H1 (cell line): ENCODE measurements around the gene FRMD5. TPM values are rescaled to one million over a fixed set of nuclear protein-coding genes. Genes with fewer than 3 reads are reported as not detected.

Experiments
- CTCF ChIA-PET: fragments of 300-600 bp; sonication (Branson Sonifier 250); formaldehyde crosslinking; loops from one replicate; lab custom pipeline; 2021; ENCODE audit not compliant: partially characterized antibody; lab: Charles Lee
- POLR2A ChIA-PET: fragments of 300-600 bp; sonication (Branson Sonifier 250); formaldehyde crosslinking; loops from one replicate; lab custom pipeline; 2021; ENCODE audit warnings: inconsistent platforms; ENCODE audit not compliant: partially characterized antibody; lab: Charles Lee
- DNase-seq, 2 experiments: peaks; one replicate each; pipeline versions ENCODE4 v3.0.0 to v3.0.0-alpha.2; 2010 to 2022; ENCODE audit warnings: low spot score in 2 of 2, low read depth in 1 of 2, mixed read lengths in 1 of 2
- FAIRE-seq: peaks from 2 replicates; lab custom pipeline; 2011; peaks lifted over from hg19 to GRCh38; lab: Jason Lieb, UNC
- H2AFZ ChIP-seq: 2 replicates; pipeline ENCODE4 v1.8.1; 2012; ENCODE audit warnings: low read length, inconsistent platforms
- H2AK5ac ChIP-seq: 2 replicates; pipeline ENCODE4 v1.6.1; 2013; ENCODE audit warnings: low read depth, low read length
- H2BK120ac ChIP-seq: replicated peaks from 2 replicates; pipeline ENCODE3; 2013; ENCODE audit warnings: low read depth, low read length, inconsistent platforms
- H2BK12ac ChIP-seq: 2 replicates; pipeline ENCODE4 v1.6.1; 2013; ENCODE audit warnings: low read depth, low read length
- H2BK15ac ChIP-seq: 2 replicates; pipeline ENCODE4 v1.6.1; 2013; ENCODE audit warnings: low read length
- H2BK20ac ChIP-seq: 2 replicates; pipeline ENCODE4 v1.6.1; 2013; ENCODE audit warnings: low read length
- H2BK5ac ChIP-seq: 2 replicates; pipeline ENCODE4 v1.6.1; 2013; ENCODE audit warnings: low read depth, low read length
- H3K14ac ChIP-seq: 2 replicates; pipeline ENCODE4 v1.6.1; 2013; ENCODE audit warnings: inconsistent platforms; ENCODE audit not compliant: insufficient read length
- H3K18ac ChIP-seq: 2 replicates; pipeline ENCODE4 v1.6.1; 2013; ENCODE audit warnings: low read length; ENCODE audit errors: extremely low read depth
- H3K23ac ChIP-seq: 2 replicates; pipeline ENCODE4 v1.6.1; 2013; ENCODE audit warnings: inconsistent platforms; ENCODE audit not compliant: insufficient read length
- H3K23me2 ChIP-seq: 2 replicates; pipeline ENCODE4 v1.6.1; 2013; ENCODE audit warnings: low read depth, low read length
- H3K27ac ChIP-seq: 2 replicates; pipeline ENCODE4 v1.6.1; 2011; ENCODE audit warnings: low read depth, low read length, inconsistent platforms
- H3K27me3 ChIP-seq, 4 experiments: replicated peaks in 1 of 4; 1 replicate in 1 of 4; 2 replicates in 3 of 4; pipeline versions ENCODE4 v1.6.1 to v1.8.1; 2011 to 2013; ENCODE audit warnings: low read length in 3 of 4, mild to moderate bottlenecking in 3 of 4, inconsistent platforms in 2 of 4, mixed read lengths in 2 of 4, moderate library complexity in 1 of 4; ENCODE audit not compliant: control insufficient read depth in 3 of 4, insufficient read depth in 3 of 4; ENCODE audit errors: extremely low read depth in 1 of 4
- H3K36me3 ChIP-seq, 4 experiments: 2 replicates each; pipeline versions ENCODE4 v1.6.1 to v1.8.1; 2011 to 2013; ENCODE audit warnings: mild to moderate bottlenecking in 4 of 4, low read length in 3 of 4, moderate library complexity in 2 of 4, control low read depth in 1 of 4, inconsistent platforms in 1 of 4; ENCODE audit not compliant: insufficient read depth in 4 of 4, control insufficient read depth in 2 of 4
- H3K4ac ChIP-seq: replicated peaks from 2 replicates; pipeline ENCODE3; 2013; ENCODE audit warnings: low read length, low read depth, mixed read lengths, inconsistent platforms; ENCODE audit not compliant: insufficient read length
- H3K4me1 ChIP-seq, 4 experiments: replicated peaks in 1 of 4; 1 replicate in 1 of 4; 2 replicates in 3 of 4; pipeline versions ENCODE4 v1.6.1 to v1.8.1; 2011 to 2013; ENCODE audit warnings: low read length in 3 of 4, inconsistent platforms in 2 of 4, mixed read lengths in 1 of 4; ENCODE audit not compliant: insufficient read depth in 4 of 4, control insufficient read depth in 3 of 4
- H3K4me2 ChIP-seq, 2 experiments: 2 replicates each; pipeline versions ENCODE4 v1.6.1 to v1.8.1; 2011 to 2013; ENCODE audit warnings: low read depth in 2 of 2, low read length in 2 of 2, control low read depth in 1 of 2, inconsistent platforms in 1 of 2, mild to moderate bottlenecking in 1 of 2; ENCODE audit not compliant: insufficient read depth in 1 of 2
- H3K4me3 ChIP-seq, 4 experiments: fragments of 200-600, 300-600 bp in 1 of 4; sonication (generic), shearing (Covaris generic), sonication (Bioruptor Twin) in 1 of 4; 2 replicates each; pipeline versions ENCODE4 v1.5.1 to v1.8.1; 2011 to 2016; ENCODE audit warnings: low read length in 4 of 4, low read depth in 3 of 4, control low read depth in 2 of 4, inconsistent platforms in 2 of 4, mild to moderate bottlenecking in 2 of 4, mixed read lengths in 1 of 4, moderate library complexity in 1 of 4; ENCODE audit not compliant: insufficient read depth in 2 of 4; ENCODE audit errors: extremely low read depth in 1 of 4
- H3K56ac ChIP-seq: replicated peaks from 2 replicates; pipeline ENCODE3; 2013; ENCODE audit warnings: low read depth, mild to moderate bottlenecking, mixed read lengths, low read length, inconsistent platforms; ENCODE audit not compliant: insufficient read length
- H3K79me1 ChIP-seq: 2 replicates; pipeline ENCODE4 v1.6.1; 2013; ENCODE audit warnings: low read depth, low read length, control low read depth
- H3K79me2 ChIP-seq, 2 experiments: 2 replicates each; pipeline versions ENCODE4 v1.6.1 to v1.8.1; 2012 to 2013; ENCODE audit warnings: low read length in 2 of 2, mild to moderate bottlenecking in 2 of 2, inconsistent platforms in 1 of 2; ENCODE audit not compliant: insufficient read depth in 2 of 2, control insufficient read depth in 1 of 2
- H3K9ac ChIP-seq, 4 experiments: replicated peaks in 1 of 4; 1 replicate in 1 of 4; 2 replicates in 3 of 4; pipeline versions ENCODE4 v1.6.1 to v1.8.1; 2011 to 2013; ENCODE audit warnings: low read depth in 3 of 4, low read length in 3 of 4, control low read depth in 2 of 4, mild to moderate bottlenecking in 2 of 4, moderate library complexity in 2 of 4, inconsistent platforms in 1 of 4; ENCODE audit errors: extremely low read depth in 1 of 4
- H3K9me3 ChIP-seq, 2 experiments: 2 replicates each; pipeline versions ENCODE4 v1.6.1 to v1.8.1; 2012 to 2013; ENCODE audit warnings: mild to moderate bottlenecking in 2 of 2, moderate library complexity in 2 of 2, control low read depth in 1 of 2, inconsistent platforms in 1 of 2, low read depth in 1 of 2, low read length in 1 of 2, mixed read lengths in 1 of 2; ENCODE audit not compliant: insufficient read depth in 2 of 2
- H4K20me1 ChIP-seq, 2 experiments: replicated peaks in 1 of 2; 2 replicates each; pipeline versions ENCODE3 to v1.8.1; 2011 to 2013; ENCODE audit warnings: inconsistent platforms in 2 of 2, low read length in 2 of 2, mild to moderate bottlenecking in 1 of 2; ENCODE audit not compliant: insufficient read depth in 2 of 2, control insufficient read depth in 1 of 2
- H4K5ac ChIP-seq: 2 replicates; pipeline ENCODE4 v1.6.1; 2013; ENCODE audit warnings: low read length, low read depth, mixed read lengths, inconsistent platforms; ENCODE audit not compliant: insufficient read length
- H4K8ac ChIP-seq: 2 replicates; pipeline ENCODE4 v1.8.0; 2013; ENCODE audit warnings: mild to moderate bottlenecking, moderate library complexity, low read length, inconsistent platforms; ENCODE audit not compliant: insufficient read depth; ENCODE audit errors: extremely low read depth
- H4K91ac ChIP-seq: replicated peaks from 2 replicates; pipeline ENCODE3; 2013; ENCODE audit warnings: low read length, mixed read lengths, inconsistent platforms; ENCODE audit not compliant: insufficient read length
- BRCA1 ChIP-seq: IDR thresholded peaks from 2 replicates; pipeline ENCODE4 v1.6.1; 2012; ENCODE audit warnings: low read depth, low read length, improper control_type of control experiment
- CHD1 ChIP-seq: IDR thresholded peaks from 2 replicates; pipeline ENCODE4 v1.6.1; 2012; ENCODE audit warnings: low read depth, low read length, improper control_type of control experiment
- E2F6 ChIP-seq: IDR thresholded peaks from 2 replicates; pipeline ENCODE4 v1.6.1; 2012; ENCODE audit warnings: inconsistent platforms
- EGR1 ChIP-seq: IDR thresholded peaks from 2 replicates; pipeline ENCODE4 v1.6.1; 2011; ENCODE audit warnings: low read depth, low read length, borderline replicate concordance
- FOSL1 ChIP-seq: IDR thresholded peaks from 2 replicates; pipeline ENCODE4 v1.6.1; 2011; ENCODE audit warnings: mild to moderate bottlenecking, low read depth, low read length, moderate library complexity; ENCODE audit not compliant: insufficient read depth
- HDAC6 ChIP-seq: IDR thresholded peaks from one replicate; pipeline ENCODE4 v1.7.1; 2012; ENCODE audit warnings: low read depth, mild to moderate bottlenecking, inconsistent platforms, low read length, moderate library complexity
- KDM1A ChIP-seq: fragments of 200-600, 300-600 bp; sonication (generic); IDR thresholded peaks from 2 replicates; pipeline ENCODE4 v1.7.1; 2016; ENCODE audit warnings: mild to moderate bottlenecking, low read length, borderline replicate concordance
- MAFK ChIP-seq: IDR thresholded peaks from 2 replicates; pipeline ENCODE4 v1.6.1; 2012; ENCODE audit warnings: low read depth, mild to moderate bottlenecking, improper control_type of control experiment, low read length
- MAX ChIP-seq: IDR thresholded peaks from 2 replicates; pipeline ENCODE4 v1.6.1; 2012; ENCODE audit warnings: inconsistent platforms
- RAD21 ChIP-seq, 2 experiments: IDR thresholded peaks in 1 of 2; conservative IDR thresholded peaks in 1 of 2; 2 replicates each; pipeline ENCODE4 v1.6.1; 2011; ENCODE audit warnings: low read depth in 2 of 2, low read length in 2 of 2, improper control_type of control experiment in 1 of 2, inconsistent platforms in 1 of 2, mild to moderate bottlenecking in 1 of 2, moderate library complexity in 1 of 2
- RNF2 ChIP-seq: fragments of 200-900, 300-1000 bp; sonication (generic); IDR thresholded peaks from 2 replicates; pipeline ENCODE4 v1.7.1; 2016; ENCODE audit warnings: borderline replicate concordance, low read depth, mild to moderate bottlenecking, antibody characterized with exemption, low read length; ENCODE audit not compliant: poor library complexity, severe bottlenecking; ENCODE audit errors: missing control alignments
- SIX5 ChIP-seq: IDR thresholded peaks from 2 replicates; pipeline ENCODE4 v1.6.1; 2011; ENCODE audit warnings: mild to moderate bottlenecking, low read depth, low read length
- TAF1 ChIP-seq: IDR thresholded peaks from 2 replicates; pipeline ENCODE4 v1.6.1; 2011; ENCODE audit warnings: mild to moderate bottlenecking, low read depth, low read length
- WGBS, 2 experiments: shearing (Covaris generic) in 1 of 2; methylation state at CpG; one replicate each; pipeline versions ENCODE4 v1.1.6 to v1.1.7; 2013 to 2015; ENCODE audit warnings: low lambda C conversion rate in 2 of 2, mixed read lengths in 2 of 2, inconsistent platforms in 1 of 2, low coverage in 1 of 2, missing lambda C conversion rate in 1 of 2; ENCODE audit not compliant: insufficient replicate concordance in 2 of 2, insufficient coverage in 1 of 2, insufficient read length in 1 of 2; ENCODE audit errors: extremely low coverage in 1 of 2, missing lambda C conversion rate in 1 of 2; 5-methylcytosine and 5-hydroxymethylcytosine counted together
- polyA plus RNA-seq, 7 experiments: library from polyadenylated mRNA; depleted of rRNA in 3 of 7; stranded (reverse) in 5 of 7; unstranded in 2 of 7; fragments of >200 nt in 5 of 7; fragments of 200-250 nt in 2 of 7; gene quantifications; 1 replicate in 5 of 7; 2 replicates in 1 of 7; 4 replicates in 1 of 7; pipeline versions ENCODE4 v1.2.1 to v1.2.3, GENCODE V29; 2011 to 2013; ENCODE audit warnings: missing spikeins in 2 of 7, mixed read lengths in 2 of 7
- total RNA-seq: library from RNA; stranded (reverse); fragmentation: NEBNext Ultra II Directional; extraction: Animal tissue kit (Norgen Biotek cat#: 25700); gene quantifications from 2 replicates; pipeline ENCODE4 v1.2.1, GENCODE V29; 2021

FRMD5 gene
- total and polyA plus RNA-seq, 2 of the 8 experiments (the other 6 are each of a cell fraction or from before 2014, with no cell fraction given), result 10.1 to 12.6 TPM

GRCh38 chr15:43881944-43882343 lies 313.1 kb downstream of the FRMD5 start:
- CTCF ChIA-PET, result interaction anchor here (0.6 to 5.4 kb wide), 34 partner anchors 9 to 872 kb away, joined by 3 to 54 read pairs (median 4); no protein-coding TSS in a partner anchor
- peak; percentile 80 for FAIRE-seq
- TF ChIP-seq FOSL1 (no peak), KDM1A (no peak), MAFK (no peak), E2F6 (no peak), MAX (no peak), HDAC6 (no peak), CHD1 (no peak), EGR1 (no peak), RNF2 (no peak), BRCA1 (no peak), SIX5 (no peak), TAF1 (no peak), RAD21 (IDR thresholded peaks at IDR 0.05 in 1 of 2, conservative IDR thresholded peaks at IDR 0.05 in 1 of 2; ENCODE audit: low read depth in 2 of 2, low read length in 2 of 2) (peak; percentile 55 to 62)

More at GRCh38 chr15:43881944-43882343, 313.1 kb downstream of the FRMD5 start:
- no peaks in the 10 kb centered on the region for H3K27me3 ChIP-seq
- H2AK5ac ChIP-seq, result no peak overlapping the region
- H4K91ac ChIP-seq, result no peak overlapping the region
- no peak overlapping the region for H3K4me3 ChIP-seq
- WGBS, 2 experiments, result 65% methylated on average over 7 of the region's 7 CpGs; no CpG with 5 or more reads in 1 of the 2 experiments
- no peak overlapping the region for H4K5ac ChIP-seq
- no peak overlapping the region for H2AFZ ChIP-seq
- no peak overlapping the region for H3K14ac ChIP-seq
- no peak overlapping the region for H3K4ac ChIP-seq
- no peak overlapping the region for H3K27ac ChIP-seq
- H3K23ac ChIP-seq, result no peak overlapping the region
- H3K9me3 ChIP-seq, result no peaks in the 10 kb centered on the region
- H2BK20ac ChIP-seq, result no peak overlapping the region
- H2BK120ac ChIP-seq, result no peak overlapping the region
- H3K36me3 ChIP-seq, result peaks cover 0 to 3% (median 0%) of the 10 kb centered on the region in 4 experiments; a peak in 4 of 8 replicates
- H3K56ac ChIP-seq, result no peak overlapping the region
- POLR2A ChIA-PET, result no interaction called here
- no peak overlapping the region for H4K8ac ChIP-seq
- H3K4me1 ChIP-seq, result peaks cover 0 to 13% (median 5%) of the 10 kb centered on the region in 4 experiments; a peak in 3 of 7 replicates
- no peak overlapping the region for H2BK12ac ChIP-seq
- H4K20me1 ChIP-seq, result no peaks in the 10 kb centered on the region
- H3K79me1 ChIP-seq, result no peaks in the 10 kb centered on the region
- no peak overlapping the region for H3K9ac ChIP-seq
- no peaks in the 10 kb centered on the region for H3K79me2 ChIP-seq
- no peak overlapping the region for H3K18ac ChIP-seq
- peak in 1 of 2 experiments; percentile 67 for DNase-seq
- H3K4me2 ChIP-seq, result no peak overlapping the region
- H2BK15ac ChIP-seq, result no peak overlapping the region
- no peaks in the 10 kb centered on the region for H3K23me2 ChIP-seq
- H2BK5ac ChIP-seq, result no peak overlapping the region
